ENCODE results near the gene NBEA.

NBEA gene

DNA sequence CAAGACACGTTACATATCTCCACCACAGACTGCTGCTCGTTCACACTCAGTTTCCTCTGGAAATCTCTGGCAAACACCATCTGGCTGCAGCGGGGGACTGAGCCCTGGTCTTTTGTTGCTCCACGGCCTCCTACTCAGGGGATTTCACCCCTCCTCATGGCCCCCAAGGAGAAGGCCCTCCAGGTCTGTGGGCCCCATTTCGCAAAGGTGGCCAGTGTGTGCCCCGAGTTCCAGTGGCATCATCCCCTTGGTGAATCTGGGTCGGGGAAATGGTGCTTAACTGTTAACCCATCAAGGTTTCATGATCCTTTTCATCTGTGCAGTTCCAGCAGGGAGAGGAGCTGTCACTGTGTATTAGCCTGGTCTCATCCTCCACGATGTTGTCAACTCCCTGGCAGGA is 769.8 kb downstream of the NBEA start:
- no peak for DNase-seq (ENCODE audit: low read depth, low spot score)
- no peaks in the 10 kb centered on the region for H3K27me3 ChIP-seq (ENCODE audit: control insufficient read depth, insufficient read depth, low read length)
- WGBS (ENCODE audit: insufficient coverage, insufficient read length) = no CpG with 5 or more reads among the region's 8 CpGs

GRCh38 chr13:35712907-35713761 is 771.1 kb downstream of the NBEA start:
- Histone ChIP-seq H3K36me3 (ENCODE audit: control insufficient read depth, insufficient read depth, low read length) (no peaks in the 10 kb centered on the region), H3K4me3 (ENCODE audit: low read length) (no peak overlapping the region), H3K4me1 (ENCODE audit: control insufficient read depth, insufficient read depth, low read length) (peaks cover 1% of the 10 kb centered on the region; the same call in 1 of the 2 replicates), H3K9me3 (ENCODE audit: control insufficient read depth, insufficient read depth, low read length) (no peaks in the 10 kb centered on the region), H3K27ac (ENCODE audit: low read length) (no peak overlapping the region), H3K27me3 (ENCODE audit: control insufficient read depth, insufficient read depth, low read length) (no peaks in the 10 kb centered on the region)
- no CpG with 5 or more reads among the region's 11 CpGs for WGBS (ENCODE audit: insufficient coverage, insufficient read length)
- DNase-seq (ENCODE audit: low read depth, low spot score) = no peak

More for the DNA sequence above, 769.8 kb downstream of the NBEA start:
- Histone ChIP-seq H3K4me1 (ENCODE audit: control insufficient read depth, insufficient read depth, low read length) (peaks cover 1% of the 10 kb centered on the region; the same call in 1 of the 2 replicates), H3K9me3 (ENCODE audit: control insufficient read depth, insufficient read depth, low read length) (no peaks in the 10 kb centered on the region), H3K36me3 (ENCODE audit: control insufficient read depth, insufficient read depth, low read length) (no peaks in the 10 kb centered on the region), H3K4me3 (ENCODE audit: low read length) (no peak overlapping the region), H3K27ac (ENCODE audit: low read length) (no peak overlapping the region)

GRCh38 chr13:35714121-35714520 is 772.1 kb downstream of the NBEA start:
- H3K27ac ChIP-seq (ENCODE audit: low read length) = no peak overlapping the region
- no peak for DNase-seq (ENCODE audit: low read depth, low spot score)
- H3K4me3 ChIP-seq (ENCODE audit: low read length) = no peak overlapping the region
- peaks cover 1% of the 10 kb centered on the region; the same call in 1 of the 2 replicates for H3K4me1 ChIP-seq (ENCODE audit: control insufficient read depth, insufficient read depth, low read length)
- no peaks in the 10 kb centered on the region for H3K27me3 ChIP-seq (ENCODE audit: control insufficient read depth, insufficient read depth, low read length)
- no peaks in the 10 kb centered on the region for H3K9me3 ChIP-seq (ENCODE audit: control insufficient read depth, insufficient read depth, low read length)
- no CpG with 5 or more reads among the region's 6 CpGs for WGBS (ENCODE audit: insufficient coverage, insufficient read length)
- no peaks in the 10 kb centered on the region for H3K36me3 ChIP-seq (ENCODE audit: control insufficient read depth, insufficient read depth, low read length)

DNA sequence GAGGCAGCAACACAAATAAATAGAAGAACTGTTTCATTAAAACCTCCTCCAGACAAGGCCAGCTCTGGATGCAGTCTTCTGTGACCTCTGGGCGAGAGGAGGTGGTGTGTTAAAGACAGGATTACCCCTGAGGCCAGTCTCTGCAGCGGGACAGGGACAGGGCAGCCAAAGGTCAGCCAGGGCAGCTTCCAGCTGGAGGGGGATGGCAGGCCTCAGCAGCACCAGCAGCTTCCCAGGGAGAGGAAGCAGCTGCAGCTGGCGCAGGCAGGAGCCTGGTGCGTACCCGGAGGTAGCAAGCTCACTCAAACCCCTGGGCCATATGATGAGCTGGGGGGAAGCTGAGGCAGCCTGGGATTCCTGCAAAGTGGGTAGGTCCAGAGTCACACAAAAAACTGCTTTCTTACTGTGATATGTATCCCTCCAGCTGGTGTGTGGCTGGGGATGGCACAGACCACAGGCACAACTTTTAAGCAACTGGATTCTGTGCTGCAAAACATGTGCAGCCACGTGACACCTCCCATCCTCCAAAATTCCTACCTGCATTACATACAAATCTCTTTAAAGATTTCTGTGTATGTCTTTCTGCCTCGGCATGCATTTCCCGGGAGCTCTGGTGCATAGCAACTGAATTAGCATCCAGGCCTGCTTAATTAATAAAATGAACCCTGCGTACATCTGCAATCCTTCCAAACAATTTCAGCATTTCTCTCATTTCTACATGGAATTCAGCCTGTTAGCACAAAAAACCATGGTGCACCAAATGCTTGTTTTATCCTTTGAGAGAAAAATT is 772.7 kb downstream of the NBEA start:
- no peak overlapping the region for H3K27ac ChIP-seq (ENCODE audit: low read length)
- no CpG with 5 or more reads among the region's 9 CpGs for WGBS (ENCODE audit: insufficient coverage, insufficient read length)

GRCh38 chr13:35716186-35716585 is 774.1 kb downstream of the NBEA start:
- no peak for DNase-seq (ENCODE audit: low read depth, low spot score)
- no peak overlapping the region for H3K4me3 ChIP-seq (ENCODE audit: low read length)
- WGBS (ENCODE audit: insufficient coverage, insufficient read length) = no CpG with 5 or more reads among the region's 4 CpGs
- no peaks in the 10 kb centered on the region for H3K36me3 ChIP-seq (ENCODE audit: control insufficient read depth, insufficient read depth, low read length)
- H3K27me3 ChIP-seq (ENCODE audit: control insufficient read depth, insufficient read depth, low read length) = no peaks in the 10 kb centered on the region
- no peaks in the 10 kb centered on the region for H3K9me3 ChIP-seq (ENCODE audit: control insufficient read depth, insufficient read depth, low read length)
- H3K27ac ChIP-seq (ENCODE audit: low read length) = no peak overlapping the region
- peaks cover 1% of the 10 kb centered on the region; the same call in 1 of the 2 replicates for H3K4me1 ChIP-seq (ENCODE audit: control insufficient read depth, insufficient read depth, low read length)

More for the DNA sequence above, 772.7 kb downstream of the NBEA start:
- no peaks in the 10 kb centered on the region for H3K9me3 ChIP-seq (ENCODE audit: control insufficient read depth, insufficient read depth, low read length)
- no peaks in the 10 kb centered on the region for H3K36me3 ChIP-seq (ENCODE audit: control insufficient read depth, insufficient read depth, low read length)
- H3K4me1 ChIP-seq (ENCODE audit: control insufficient read depth, insufficient read depth, low read length) = peaks cover 1% of the 10 kb centered on the region; the same call in 1 of the 2 replicates
- DNase-seq (ENCODE audit: low read depth, low spot score) = no peak
- no peaks in the 10 kb centered on the region for H3K27me3 ChIP-seq (ENCODE audit: control insufficient read depth, insufficient read depth, low read length)
- H3K4me3 ChIP-seq (ENCODE audit: low read length) = no peak overlapping the region; the same call in 1 of the 2 replicates

- H3K36me3 ChIP-seq (ENCODE audit: control insufficient read depth, insufficient read depth, low read length) = no peaks in the 10 kb centered on the region
- no peaks in the 10 kb centered on the region for H3K27me3 ChIP-seq (ENCODE audit: control insufficient read depth, insufficient read depth, low read length)
- peaks cover 1% of the 10 kb centered on the region; the same call in 1 of the 2 replicates for H3K4me1 ChIP-seq (ENCODE audit: control insufficient read depth, insufficient read depth, low read length)
- no peak overlapping the region for H3K27ac ChIP-seq (ENCODE audit: low read length)
- H3K4me3 ChIP-seq (ENCODE audit: low read length) = no peak overlapping the region
- no CpG with 5 or more reads among the region's 15 CpGs for WGBS (ENCODE audit: insufficient coverage, insufficient read length)
- no peaks in the 10 kb centered on the region for H3K9me3 ChIP-seq (ENCODE audit: control insufficient read depth, insufficient read depth, low read length)
- DNase-seq (ENCODE audit: low read depth, low spot score) = no peak
Observed at GRCh38 chr13:35716729-35717128, 774.7 kb downstream of the NBEA start.

DNA sequence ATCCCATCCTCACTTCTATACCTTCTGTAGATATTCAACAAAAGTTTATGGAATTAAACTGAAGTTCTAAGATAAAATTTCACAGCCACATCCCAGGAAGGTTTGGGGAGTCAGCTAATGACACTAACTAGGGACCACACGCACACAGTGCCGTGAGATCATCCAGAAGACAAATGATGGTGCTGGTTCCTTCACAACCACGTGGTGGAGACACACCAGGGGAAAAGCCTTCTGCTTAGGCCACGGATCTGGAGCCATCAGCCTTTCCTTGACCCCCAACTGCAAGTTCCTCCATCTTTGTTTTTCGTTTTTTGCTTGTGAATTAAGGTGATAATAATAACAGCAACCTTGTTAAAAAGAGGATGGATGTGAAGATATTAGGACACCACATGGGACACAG is 776.0 kb downstream of the NBEA start:
- no CpG with 5 or more reads among the region's 5 CpGs for WGBS (ENCODE audit: insufficient coverage, insufficient read length)
- DNase-seq (ENCODE audit: low read depth, low spot score) = no peak
- no peaks in the 10 kb centered on the region for H3K27me3 ChIP-seq (ENCODE audit: control insufficient read depth, insufficient read depth, low read length)
- no peaks in the 10 kb centered on the region for H3K36me3 ChIP-seq (ENCODE audit: control insufficient read depth, insufficient read depth, low read length)
- no peak overlapping the region for H3K4me3 ChIP-seq (ENCODE audit: low read length)
- H3K4me1 ChIP-seq (ENCODE audit: control insufficient read depth, insufficient read depth, low read length) = no peaks in the 10 kb centered on the region
- H3K27ac ChIP-seq (ENCODE audit: low read length) = no peak overlapping the region
- H3K9me3 ChIP-seq (ENCODE audit: control insufficient read depth, insufficient read depth, low read length) = no peaks in the 10 kb centered on the region

DNA sequence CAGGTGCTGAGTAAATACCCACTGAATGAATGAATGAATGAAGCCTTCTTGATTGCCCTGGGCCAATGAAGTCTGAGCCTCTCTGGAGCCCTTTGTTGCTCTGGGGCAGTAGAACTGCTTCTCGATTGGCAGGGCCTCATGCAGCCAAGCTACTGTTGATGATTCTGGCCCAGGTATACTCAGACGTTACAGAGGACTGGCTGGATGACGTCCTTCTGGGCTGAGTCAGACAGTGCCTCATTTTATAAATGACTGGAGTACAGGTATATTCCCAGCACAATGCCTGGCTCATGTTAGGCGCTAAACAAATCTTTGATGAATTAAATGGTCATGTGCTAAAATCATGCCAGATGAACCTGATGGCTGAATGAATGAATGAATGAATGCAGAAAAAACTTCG is 778.2 kb downstream of the NBEA start:
- Histone ChIP-seq H3K27me3 (ENCODE audit: control insufficient read depth, insufficient read depth, low read length) (no peaks in the 10 kb centered on the region), H3K27ac (ENCODE audit: low read length) (no peak overlapping the region), H3K36me3 (ENCODE audit: control insufficient read depth, insufficient read depth, low read length) (no peaks in the 10 kb centered on the region), H3K9me3 (ENCODE audit: control insufficient read depth, insufficient read depth, low read length) (no peaks in the 10 kb centered on the region), H3K4me3 (ENCODE audit: low read length) (no peak overlapping the region), H3K4me1 (ENCODE audit: control insufficient read depth, insufficient read depth, low read length) (no peaks in the 10 kb centered on the region)
- no CpG with 5 or more reads among the region's 5 CpGs for WGBS (ENCODE audit: insufficient coverage, insufficient read length)
- DNase-seq (ENCODE audit: low read depth, low spot score) = no peak

GRCh38 chr13:35720690-35721554 is 778.9 kb downstream of the NBEA start:
- Histone ChIP-seq H3K4me3 (ENCODE audit: low read length) (no peak overlapping the region), H3K9me3 (ENCODE audit: control insufficient read depth, insufficient read depth, low read length) (no peaks in the 10 kb centered on the region), H3K4me1 (ENCODE audit: control insufficient read depth, insufficient read depth, low read length) (no peaks in the 10 kb centered on the region), H3K36me3 (ENCODE audit: control insufficient read depth, insufficient read depth, low read length) (no peaks in the 10 kb centered on the region), H3K27ac (ENCODE audit: low read length) (no peak overlapping the region), H3K27me3 (ENCODE audit: control insufficient read depth, insufficient read depth, low read length) (no peaks in the 10 kb centered on the region)
- WGBS (ENCODE audit: insufficient coverage, insufficient read length) = no CpG with 5 or more reads among the region's 21 CpGs
- peak; percentile 35 for DNase-seq (ENCODE audit: low read depth, low spot score)
